ENCODE results near the gene MYO16. TPM values are rescaled to one million over a fixed set of nuclear protein-coding genes. Genes with fewer than 3 reads are reported as not detected.

MYO16 gene
- total and polyA plus RNA-seq, 12 donors = 0.29 to 5.9 (median 1.4) TPM

DNA sequence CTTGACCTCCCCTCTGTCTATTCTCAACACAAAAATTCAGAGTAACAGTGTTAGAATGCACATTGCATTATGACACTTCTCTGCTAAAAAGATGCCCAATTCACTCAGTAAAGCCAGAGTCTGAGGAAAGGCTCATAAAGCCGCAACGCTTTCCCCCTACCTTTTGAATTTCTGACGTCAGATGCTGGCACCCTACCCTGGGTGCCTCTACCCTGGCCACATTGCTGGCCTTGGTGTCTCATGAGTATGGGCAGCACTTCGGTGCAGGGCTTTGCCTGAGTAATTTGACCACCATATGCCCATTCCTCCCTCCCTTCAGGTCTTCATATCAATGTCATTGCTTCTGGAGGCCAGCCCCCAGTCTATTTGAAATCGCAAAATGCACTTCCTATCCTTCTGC, 229.3 kb downstream of the MYO16 start:
- H3K36me3 ChIP-seq = no peaks in the 10 kb centered on the region
- no peak overlapping the region for H3K27ac ChIP-seq
- WGBS, 2 donors = 94 to 95% methylated on average over 5 of the region's 5 CpGs
- ATAC-seq (no peak), DNase-seq (no peak)
- TF ChIP-seq CTCF (IDR thresholded peaks at IDR 0.05) = no peak
- intact Hi-C loops (cut with DNase I) = no loop called here
- H3K4me1 ChIP-seq = no peaks in the 10 kb centered on the region
- peaks cover 0 to 4% (median 0%) of the 10 kb centered on the region in 7 donors for H3K27me3 ChIP-seq
- no peak overlapping the region for H3K4me3 ChIP-seq
- H3K9me3 ChIP-seq = peaks cover 0 to 7% (median 0%) of the 10 kb centered on the region in 11 donors

DNA sequence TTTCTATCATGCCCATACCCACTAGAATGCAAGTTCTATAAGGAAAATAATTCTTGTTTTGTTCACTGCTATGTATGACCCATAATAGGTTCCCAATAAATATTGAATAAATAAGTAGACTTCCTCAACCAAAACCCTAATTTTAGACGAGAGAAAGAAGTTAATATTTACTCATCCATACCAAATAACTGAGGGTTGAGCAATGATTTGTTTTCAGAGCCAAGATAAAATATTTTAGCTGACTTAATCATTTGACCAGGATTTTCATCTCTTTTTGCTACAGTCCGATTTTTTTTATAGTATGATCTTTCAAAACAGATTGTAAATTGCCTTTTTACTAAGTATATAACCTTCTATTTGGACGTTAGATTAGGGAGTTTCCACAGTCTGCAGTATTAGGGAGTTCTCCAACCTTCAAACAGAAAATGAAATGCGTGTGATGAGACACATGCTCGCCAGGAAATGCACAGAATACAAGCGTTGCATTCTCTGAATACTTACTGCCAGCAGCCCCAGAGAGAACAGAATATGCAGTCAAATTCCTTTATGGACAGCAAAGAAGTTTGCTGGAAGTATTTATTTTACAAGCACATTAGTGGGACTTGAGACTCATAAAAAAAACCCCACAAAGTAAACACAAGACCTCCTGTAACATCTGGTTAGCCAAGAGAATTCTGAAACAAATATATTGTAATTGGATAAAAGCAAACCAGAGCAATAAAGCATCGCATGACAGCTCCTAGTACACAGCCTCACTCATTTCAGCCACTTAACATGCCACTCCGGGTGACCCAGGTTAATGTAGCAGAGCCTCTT, 230.0 kb downstream of the MYO16 start:
- no peak for DNase-seq
- no peak for TF ChIP-seq CTCF (IDR thresholded peaks at IDR 0.05)
- Histone ChIP-seq H3K27me3 (peaks cover 0 to 4% (median 0%) of the 10 kb centered on the region in 7 donors), H3K9me3 (peaks cover 0 to 7% (median 0%) of the 10 kb centered on the region in 11 donors), H3K27ac (no peak overlapping the region), H3K4me3 (no peak overlapping the region), H3K4me1 (no peaks in the 10 kb centered on the region), H3K36me3 (no peaks in the 10 kb centered on the region)
- ATAC-seq = no peak
- intact Hi-C loops (cut with DNase I) = no loop called here
- 28 to 33% methylated on average over 8 of the region's 8 CpGs for WGBS, 2 donors

DNA sequence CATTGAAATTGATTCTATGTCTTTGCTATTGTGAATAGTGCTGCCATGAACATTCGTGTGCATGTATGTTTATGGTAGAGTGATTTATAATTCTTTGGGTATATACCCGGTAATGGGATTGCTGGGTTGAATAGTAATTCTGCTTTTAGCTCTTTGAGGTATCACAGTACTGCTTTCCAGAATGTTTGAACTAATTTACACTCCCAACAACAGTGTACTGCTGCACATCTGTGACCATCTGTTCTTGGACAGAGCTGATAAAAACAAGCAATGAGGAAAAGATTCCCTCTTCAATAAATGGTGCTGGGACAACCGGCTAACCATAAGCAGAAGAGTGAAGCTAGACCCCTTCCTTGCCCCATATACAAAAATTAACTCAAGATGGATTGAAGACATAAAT, 231.0 kb downstream of the MYO16 start:
- no peaks in the 10 kb centered on the region for H3K36me3 ChIP-seq
- no peak overlapping the region for H3K27ac ChIP-seq
- TF ChIP-seq CTCF (IDR thresholded peaks at IDR 0.05) = no peak
- peaks cover 0 to 7% (median 0%) of the 10 kb centered on the region in 11 donors for H3K9me3 ChIP-seq
- no peak overlapping the region for H3K4me3 ChIP-seq
- H3K27me3 ChIP-seq = peaks cover 0 to 4% (median 0%) of the 10 kb centered on the region in 7 donors
- WGBS, 2 donors = 69 to 82% methylated on average over 3 of the region's 3 CpGs
- no peak for DNase-seq
- peak in 2 of 8 donors; percentile 49 to 69 for ATAC-seq
- H3K4me1 ChIP-seq = no peaks in the 10 kb centered on the region
- intact Hi-C loops (cut with DNase I) = no loop called here

DNA sequence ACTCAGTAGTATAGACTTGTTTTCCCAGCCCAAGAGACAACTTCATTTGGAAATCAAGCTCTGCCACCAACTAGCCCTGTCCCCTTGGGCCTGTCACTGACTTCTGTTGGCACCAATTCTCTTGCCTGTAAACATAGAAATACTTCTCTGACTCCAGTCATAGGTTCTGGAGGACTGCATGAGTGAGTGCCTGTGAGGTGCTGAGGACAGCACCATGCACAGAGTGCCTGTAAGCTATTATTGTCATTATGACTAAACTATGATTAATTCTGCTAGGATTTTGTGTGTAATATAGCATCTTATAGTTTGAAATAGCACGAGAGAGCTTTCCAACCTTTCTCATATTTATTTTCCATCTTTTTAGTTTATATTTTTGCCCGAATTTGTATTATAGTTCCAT, 247.9 kb downstream of the MYO16 start:
- H3K27me3 ChIP-seq = no peaks in the 10 kb centered on the region
- WGBS, 2 donors = 40 to 53% methylated on average over 2 of the region's 2 CpGs
- DNase-seq (no peak), ATAC-seq (peak; percentile 46 to 97 (median 84))
- no peaks in the 10 kb centered on the region for H3K36me3 ChIP-seq
- no peak overlapping the region for H3K4me3 ChIP-seq
- H3K9me3 ChIP-seq = peaks cover 0 to 24% (median 2%) of the 10 kb centered on the region in 11 donors
- H3K4me1 ChIP-seq = peaks cover 0 to 4% (median 0%) of the 10 kb centered on the region in 9 donors
- no peak overlapping the region for H3K27ac ChIP-seq
- intact Hi-C loops (cut with DNase I) = no loop called here
- TF ChIP-seq CTCF (IDR thresholded peaks at IDR 0.05) = no peak
